Left ventricle myocardium inferior (tissue), 1 donor: ENCODE measurements around the gene FAM53A. TPM values are rescaled to one million over a fixed set of nuclear protein-coding genes. Genes with fewer than 3 reads are reported as not detected.
A peak's percentile ranks its signal among the peaks of the same experiment; 100 is the strongest.
"Not testable (repeated sequence)": the region's sequence is repeated elsewhere in the genome, so short reads cannot be mapped to it uniquely, and the experiment has no call there.

Source experiments
- DNase-seq: peaks from one replicate; pipeline ENCODE4 v3.0.0-alpha.2; 2020
- H3K27ac ChIP-seq: fragments of 200-600 bp; replicated peaks from 2 replicates; pipeline ENCODE4 v1.8.0; 2021
- H3K27me3 ChIP-seq: fragments of 200-600 bp; 2 replicates; pipeline ENCODE4 v1.8.0; 2021; ENCODE audit warnings: low read depth
- H3K36me3 ChIP-seq: fragments of 200-600 bp; 2 replicates; pipeline ENCODE4 v1.8.0; 2021
- H3K4me1 ChIP-seq: fragments of 200-600 bp; 2 replicates; pipeline ENCODE4 v1.8.0; 2021
- H3K4me3 ChIP-seq: fragments of 200-600 bp; 2 replicates; pipeline ENCODE4 v1.8.0; 2021; ENCODE audit warnings: mild to moderate bottlenecking, moderate library complexity
- H3K9me3 ChIP-seq: fragments of 200-600 bp; replicated peaks from 2 replicates; pipeline ENCODE4 v1.8.0; 2021
- intact Hi-C: fragments of 100-400 bp; cut with micrococcal nuclease; formaldehyde crosslinking; loops from one replicate; pipeline ENCODE4 v1.11.0; 2022
- total RNA-seq: library from RNA; stranded (reverse); fragmentation: NEBNext Ultra II Directional; extraction: Animal tissue kit (Norgen Biotek cat#: 25700); gene quantifications from one replicate; pipeline ENCODE4 v1.2.1, GENCODE V29; 2021
- TF ChIP-seq, protein P1 (sequence below): fragments of 200-600 bp; IDR thresholded peaks from 2 replicates; pipeline ENCODE4 v1.8.0; 2021; ENCODE audit warnings: antibody characterized with exemption, mild to moderate bottlenecking, borderline replicate concordance
- donor health status: DM: no; HTN: yes; CAD: no; lungs with severe emphysema.

FAM53A gene
- total RNA-seq, 1 donor from 2014 or later = 0.71 TPM

DNA sequence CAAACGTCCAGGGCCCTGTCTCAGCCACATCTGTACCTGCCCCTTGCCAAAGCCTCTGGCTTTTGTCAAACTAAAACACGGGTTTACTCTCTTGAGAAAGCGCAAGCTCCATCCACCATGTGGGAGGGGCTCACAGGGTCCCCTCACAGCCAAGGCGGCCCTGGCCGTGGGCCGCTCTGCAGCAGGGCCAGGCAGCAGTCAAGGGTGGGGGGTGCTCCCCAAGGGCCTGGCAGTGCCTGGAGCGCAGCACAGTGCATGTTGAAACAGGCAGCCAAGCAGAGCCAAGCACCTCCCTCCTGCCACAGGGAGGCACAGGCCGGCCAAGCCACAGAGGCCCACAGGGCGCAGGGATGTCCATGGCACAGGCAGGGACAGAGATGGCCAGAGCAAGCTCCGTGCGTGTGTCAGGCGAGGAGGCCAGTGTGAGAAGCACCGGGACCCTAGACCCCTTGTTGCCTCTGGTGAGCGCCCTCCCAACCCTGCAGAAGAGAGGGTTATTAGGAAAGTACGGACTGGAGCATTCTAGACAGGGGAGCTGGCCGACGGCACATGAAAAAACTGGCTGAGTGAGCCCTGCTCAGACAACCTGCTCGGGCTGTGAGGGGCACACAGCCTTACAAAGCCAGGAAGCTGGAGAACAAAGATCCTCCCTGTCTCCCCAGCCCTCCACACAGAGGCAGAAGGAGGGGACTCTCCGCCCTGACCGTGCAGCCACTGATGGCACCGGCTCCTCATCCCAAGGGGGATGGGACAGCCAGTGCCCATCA, 39.0 kb downstream of the FAM53A start:
- TF ChIP-seq, protein P1, sequence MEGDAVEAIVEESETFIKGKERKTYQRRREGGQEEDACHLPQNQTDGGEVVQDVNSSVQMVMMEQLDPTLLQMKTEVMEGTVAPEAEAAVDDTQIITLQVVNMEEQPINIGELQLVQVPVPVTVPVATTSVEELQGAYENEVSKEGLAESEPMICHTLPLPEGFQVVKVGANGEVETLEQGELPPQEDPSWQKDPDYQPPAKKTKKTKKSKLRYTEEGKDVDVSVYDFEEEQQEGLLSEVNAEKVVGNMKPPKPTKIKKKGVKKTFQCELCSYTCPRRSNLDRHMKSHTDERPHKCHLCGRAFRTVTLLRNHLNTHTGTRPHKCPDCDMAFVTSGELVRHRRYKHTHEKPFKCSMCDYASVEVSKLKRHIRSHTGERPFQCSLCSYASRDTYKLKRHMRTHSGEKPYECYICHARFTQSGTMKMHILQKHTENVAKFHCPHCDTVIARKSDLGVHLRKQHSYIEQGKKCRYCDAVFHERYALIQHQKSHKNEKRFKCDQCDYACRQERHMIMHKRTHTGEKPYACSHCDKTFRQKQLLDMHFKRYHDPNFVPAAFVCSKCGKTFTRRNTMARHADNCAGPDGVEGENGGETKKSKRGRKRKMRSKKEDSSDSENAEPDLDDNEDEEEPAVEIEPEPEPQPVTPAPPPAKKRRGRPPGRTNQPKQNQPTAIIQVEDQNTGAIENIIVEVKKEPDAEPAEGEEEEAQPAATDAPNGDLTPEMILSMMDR = no peak
- H3K27ac ChIP-seq = peak overlapping the region; percentile 67

DNA sequence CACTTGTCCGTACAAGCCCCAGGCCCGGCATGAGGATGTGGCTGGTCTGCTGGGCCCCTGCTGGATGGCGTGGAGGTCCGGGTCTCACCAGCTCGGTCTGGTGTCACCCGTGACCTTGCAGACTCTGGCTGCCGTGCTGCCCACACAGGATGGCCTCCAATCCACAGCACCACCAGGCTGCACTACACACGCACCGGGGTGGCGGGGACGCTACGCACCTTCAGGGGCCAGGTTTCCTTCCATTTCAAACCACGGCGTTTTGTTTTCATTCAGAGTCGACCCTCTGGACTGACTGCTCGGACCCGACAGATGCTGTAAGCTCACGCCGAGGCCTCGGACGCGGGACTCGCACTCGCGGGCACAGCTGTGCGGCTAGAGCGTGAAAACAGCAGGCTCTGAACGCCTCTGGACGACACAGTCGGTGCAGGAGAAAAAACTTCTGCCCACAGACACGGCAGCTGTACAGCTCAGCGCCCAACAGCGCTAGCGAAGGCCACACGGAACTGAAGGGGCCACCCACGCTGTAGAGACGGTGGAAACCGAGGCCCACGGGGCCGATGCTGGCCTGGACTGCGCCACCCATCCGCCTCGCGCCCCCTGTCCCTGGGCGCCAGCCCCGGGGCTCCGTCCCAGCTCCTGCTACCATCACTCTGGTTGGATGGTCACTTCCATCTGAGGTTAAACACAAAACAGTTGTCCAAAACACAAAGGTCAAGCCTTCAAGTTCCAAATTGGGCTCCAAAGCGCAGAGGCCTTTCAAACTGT, 40.0 kb downstream of the FAM53A start:
- no peaks in the 10 kb centered on the region for H3K9me3 ChIP-seq
- intact Hi-C loops = no loop called here
- H3K36me3 ChIP-seq = no peaks in the 10 kb centered on the region
- no peaks in the 10 kb centered on the region for H3K27me3 ChIP-seq
- H3K4me1 ChIP-seq = peaks cover 14% of the 10 kb centered on the region
- H3K27ac ChIP-seq = peak overlapping the region; percentile 67
- TF ChIP-seq, protein P1 = no peak
- no peak overlapping the region for H3K4me3 ChIP-seq
- no peak for DNase-seq

More for the DNA sequence above, 39.0 kb downstream of the FAM53A start:
- peak; percentile 44 for DNase-seq
- Histone ChIP-seq H3K4me1 (peaks cover 14% of the 10 kb centered on the region), H3K9me3 (no peaks in the 10 kb centered on the region), H3K27me3 (no peaks in the 10 kb centered on the region), H3K36me3 (no peaks in the 10 kb centered on the region), H3K4me3 (peak overlapping the region; percentile 38)
- intact Hi-C loops = no loop called here

- Histone ChIP-seq H3K27me3 (no peaks in the 10 kb centered on the region), H3K36me3 (no peaks in the 10 kb centered on the region), H3K4me3 (no peak overlapping the region), H3K27ac (no peak overlapping the region), H3K4me1 (peaks cover 14% of the 10 kb centered on the region), H3K9me3 (no peaks in the 10 kb centered on the region)
- TF ChIP-seq, protein P1 = no peak
- intact Hi-C loops = no loop called here
- no peak for DNase-seq
Measured at GRCh38 chr4:1642196-1642951, 41.7 kb downstream of the FAM53A start.

DNA sequence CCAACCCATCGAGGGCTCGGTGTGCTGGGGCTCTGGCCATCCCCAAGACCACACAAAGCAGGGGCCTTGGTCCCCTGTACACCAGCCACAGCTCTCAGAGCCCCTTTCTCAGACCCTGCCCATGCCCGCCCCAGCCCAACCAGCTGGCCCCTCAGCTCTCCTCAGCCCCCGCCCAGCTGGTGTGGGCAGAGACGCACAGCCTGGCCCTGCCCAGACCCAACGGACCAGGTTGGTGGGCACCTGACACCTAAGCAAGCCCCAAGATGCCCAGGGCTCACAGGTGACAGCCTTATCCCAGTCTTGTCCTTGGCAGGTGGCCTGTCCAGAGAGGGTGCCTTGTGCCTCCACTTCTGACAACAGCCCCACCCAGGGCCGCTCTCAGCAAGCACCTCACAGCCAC, 42.4 kb downstream of the FAM53A start:
- intact Hi-C loops = no loop called here
- H3K4me1 ChIP-seq = peaks cover 14% of the 10 kb centered on the region
- H3K9me3 ChIP-seq = no peaks in the 10 kb centered on the region
- DNase-seq = no peak
- H3K27me3 ChIP-seq = no peaks in the 10 kb centered on the region
- H3K4me3 ChIP-seq = no peak overlapping the region
- H3K36me3 ChIP-seq = no peaks in the 10 kb centered on the region
- TF ChIP-seq, protein P1 = no peak
- H3K27ac ChIP-seq = no peak overlapping the region

- H3K27ac ChIP-seq, H3K9me3 ChIP-seq, H3K36me3 ChIP-seq, intact Hi-C loops, H3K4me3 ChIP-seq, DNase-seq, H3K27me3 ChIP-seq: not testable (repeated sequence)
- peaks cover 14% of the 10 kb centered on the region for H3K4me1 ChIP-seq
Measured at GRCh38 chr4:1640716-1641503, 43.2 kb downstream of the FAM53A start.
